Measurements from ENCODE around the gene P3H4.

DNA sequence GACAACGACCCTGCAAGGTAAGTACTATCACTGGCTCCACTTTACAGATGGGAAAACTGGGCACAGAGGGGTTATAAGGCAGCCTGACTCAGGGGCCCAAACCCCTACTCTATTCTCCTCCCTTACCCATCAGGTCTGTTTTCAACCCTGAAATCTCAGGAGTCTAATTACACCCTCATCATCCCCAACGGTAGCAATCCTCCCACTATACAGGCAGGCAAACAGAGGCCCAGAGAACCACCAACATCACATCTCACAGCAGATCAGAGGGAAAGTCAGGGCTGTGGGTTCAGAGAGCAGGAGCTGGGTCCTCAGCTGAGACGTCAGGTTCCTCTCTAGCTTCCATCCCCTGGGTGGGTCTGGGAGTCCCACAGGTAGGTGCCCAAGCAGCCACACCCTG, 41.8 kb downstream of the P3H4 start:
- no peak for TF ChIP-seq CTBP1 (IDR thresholded peaks at IDR 0.05; ENCODE audit: borderline replicate concordance)
- TF ChIP-seq LEF1 (IDR thresholded peaks at IDR 0.05; ENCODE audit: borderline replicate concordance) = no peak
- no peak for TF ChIP-seq FOXK2 (IDR thresholded peaks at IDR 0.05)
- TF ChIP-seq SUZ12 (IDR thresholded peaks at IDR 0.05) = no peak
- TF ChIP-seq FOXA1 (IDR thresholded peaks at IDR 0.05) = no peak
- no peak for TF ChIP-seq SP1 (IDR thresholded peaks at IDR 0.05)
- no peak for TF ChIP-seq BHLHE40 (IDR thresholded peaks at IDR 0.05; ENCODE audit: borderline replicate concordance)
- TF ChIP-seq FOXM1 (IDR thresholded peaks at IDR 0.05; ENCODE audit: borderline replicate concordance) = no peak

All from HEK293T (cell line).